Vein endothelial cell (primary cell): ENCODE results near the gene HSPA1L. TPM values are rescaled to one million over a fixed set of nuclear protein-coding genes. Genes with fewer than 3 reads are reported as not detected.

Experiments used
- small RNA-seq: library from RNA; depleted of rRNA; stranded (forward); fragments of <200 nt; gene quantifications from one replicate; pipeline ENCODE3, GENCODE V24; 2012
- total RNA-seq: library from RNA; depleted of rRNA; stranded (reverse); fragments of >200 nt; gene quantifications from 2 replicates; pipeline ENCODE4 v1.2.3, GENCODE V29; 2012

Gene HSPA1L
- 0.98 and 1.1 TPM in 2 replicates for total RNA-seq

DNA sequence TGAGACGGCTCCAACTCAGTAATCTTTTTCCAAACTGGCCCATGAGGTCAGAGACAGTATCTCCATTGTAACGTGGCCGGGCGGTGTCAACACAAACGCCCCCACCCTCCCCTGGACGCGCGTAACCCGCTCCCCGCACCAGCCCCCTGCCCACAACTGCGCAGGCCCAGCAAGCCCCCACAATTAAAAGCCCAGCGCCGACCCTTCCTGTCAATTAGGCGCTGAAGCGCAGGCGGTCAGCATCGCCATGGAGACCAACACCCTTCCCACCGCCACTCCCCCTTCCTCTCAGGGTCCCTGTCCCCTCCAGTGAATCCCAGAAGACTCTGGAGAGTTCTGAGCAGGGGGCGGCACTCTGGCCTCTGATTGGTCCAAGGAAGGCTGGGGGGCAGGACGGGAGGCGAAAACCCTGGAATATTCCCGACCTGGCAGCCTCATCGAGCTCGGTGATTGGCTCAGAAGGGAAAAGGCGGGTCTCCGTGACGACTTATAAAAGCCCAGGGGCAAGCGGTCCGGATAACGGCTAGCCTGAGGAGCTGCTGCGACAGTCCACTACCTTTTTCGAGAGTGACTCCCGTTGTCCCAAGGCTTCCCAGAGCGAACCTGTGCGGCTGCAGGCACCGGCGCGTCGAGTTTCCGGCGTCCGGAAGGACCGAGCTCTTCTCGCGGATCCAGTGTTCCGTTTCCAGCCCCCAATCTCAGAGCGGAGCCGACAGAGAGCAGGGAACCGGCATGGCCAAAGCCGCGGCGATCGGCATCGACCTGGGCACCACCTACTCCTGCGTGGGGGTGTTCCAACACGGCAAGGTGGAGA is at the start of gene HSPA1L, which contains the start of gene HSPA1A:
Gene HSPA1L, minus strand, starts transcription at position 259 of the 814 bp plus-strand sequence. CDS start 3,311 bp downstream, outside the sequence.
Gene HSPA1A, plus strand, starts transcription at position 519 of the 814 bp plus-strand sequence. Its CDS starts 214 bp downstream, at position 733.

DNA sequence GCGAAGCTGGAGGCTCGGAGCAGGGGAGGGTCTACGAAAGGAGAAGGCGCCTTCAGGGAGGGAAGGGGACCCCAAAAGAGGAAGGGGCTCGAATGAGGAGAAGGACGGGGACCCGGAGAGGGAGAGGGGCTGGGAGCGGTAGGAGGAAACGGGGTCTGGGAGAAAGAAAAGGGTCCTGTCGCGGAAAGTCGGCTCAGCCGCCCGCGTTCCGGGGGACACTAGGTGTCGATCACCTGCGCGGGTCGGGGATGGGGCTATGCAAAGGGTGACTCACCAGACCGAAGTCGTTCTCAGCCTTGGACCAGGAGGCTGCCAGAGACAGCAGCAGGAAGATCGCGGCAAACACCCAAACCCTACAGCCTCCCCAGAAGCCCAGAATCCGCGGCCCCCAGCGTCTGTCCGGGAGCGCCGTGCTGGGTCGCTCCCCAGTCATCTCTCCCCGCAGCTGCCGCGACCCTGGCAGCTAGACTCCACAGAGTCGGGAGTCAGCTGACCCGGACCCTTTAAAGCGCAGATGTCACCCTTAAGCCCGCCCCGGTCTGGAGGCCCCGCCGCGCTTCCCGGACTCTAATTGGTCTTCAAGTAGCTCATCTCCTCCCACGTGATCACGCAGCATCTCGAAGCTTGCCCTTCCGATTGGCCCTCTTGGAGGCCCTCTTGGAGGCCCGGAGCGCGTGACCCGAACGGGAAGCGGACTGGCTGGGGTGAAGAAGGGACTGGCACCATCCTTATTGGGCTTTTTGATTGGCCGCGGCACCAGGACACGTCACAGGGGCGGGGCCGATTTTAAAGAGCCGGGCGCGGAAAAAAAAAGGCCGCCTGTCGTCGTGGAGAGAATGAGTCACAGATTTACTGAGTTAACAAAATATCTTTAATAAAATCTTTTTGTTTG is 47.5 kb upstream of the HSPA1L start, which contains the start of gene NEU1:
Gene NEU1, minus strand, starts transcription at position 478 of the 892 bp plus-strand sequence. Its CDS starts 45 bp downstream, at position 433.

DNA sequence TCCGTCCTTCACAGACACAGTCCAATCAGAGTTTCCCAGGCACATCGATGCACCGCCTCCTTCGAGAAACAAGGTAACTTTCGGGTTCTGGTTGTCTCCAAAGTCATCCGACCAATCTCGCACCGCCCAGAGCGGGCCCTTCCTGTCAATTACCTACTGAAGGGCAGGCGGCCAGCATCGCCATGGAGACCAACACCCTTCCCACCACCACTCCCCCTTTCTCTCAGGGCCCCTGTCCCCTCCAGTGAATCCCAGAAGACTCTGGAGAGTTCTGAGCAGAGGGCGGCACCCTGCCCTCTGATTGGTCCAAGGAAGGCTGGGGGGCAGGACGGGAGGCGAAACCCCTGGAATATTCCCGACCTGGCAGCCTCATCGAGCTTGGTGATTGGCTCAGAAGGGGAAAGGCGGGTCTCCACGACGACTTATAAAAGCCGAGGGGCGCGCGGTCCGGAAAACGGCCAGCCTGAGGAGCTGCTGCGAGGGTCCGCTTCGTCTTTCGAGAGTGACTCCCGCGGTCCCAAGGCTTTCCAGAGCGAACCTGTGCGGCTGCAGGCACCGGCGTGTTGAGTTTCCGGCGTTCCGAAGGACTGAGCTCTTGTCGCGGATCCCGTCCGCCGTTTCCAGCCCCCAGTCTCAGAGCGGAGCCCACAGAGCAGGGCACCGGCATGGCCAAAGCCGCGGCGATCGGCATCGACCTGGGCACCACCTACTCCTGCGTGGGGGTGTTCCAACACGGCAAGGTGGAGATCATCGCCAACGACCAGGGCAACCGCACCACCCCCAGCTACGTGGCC is 12.4 kb upstream of the HSPA1L start, which contains the start of gene HSPA1B:
Gene HSPA1B, plus strand, starts transcription at position 453 of the 794 bp plus-strand sequence. Its CDS starts 213 bp downstream, at position 666.

DNA sequence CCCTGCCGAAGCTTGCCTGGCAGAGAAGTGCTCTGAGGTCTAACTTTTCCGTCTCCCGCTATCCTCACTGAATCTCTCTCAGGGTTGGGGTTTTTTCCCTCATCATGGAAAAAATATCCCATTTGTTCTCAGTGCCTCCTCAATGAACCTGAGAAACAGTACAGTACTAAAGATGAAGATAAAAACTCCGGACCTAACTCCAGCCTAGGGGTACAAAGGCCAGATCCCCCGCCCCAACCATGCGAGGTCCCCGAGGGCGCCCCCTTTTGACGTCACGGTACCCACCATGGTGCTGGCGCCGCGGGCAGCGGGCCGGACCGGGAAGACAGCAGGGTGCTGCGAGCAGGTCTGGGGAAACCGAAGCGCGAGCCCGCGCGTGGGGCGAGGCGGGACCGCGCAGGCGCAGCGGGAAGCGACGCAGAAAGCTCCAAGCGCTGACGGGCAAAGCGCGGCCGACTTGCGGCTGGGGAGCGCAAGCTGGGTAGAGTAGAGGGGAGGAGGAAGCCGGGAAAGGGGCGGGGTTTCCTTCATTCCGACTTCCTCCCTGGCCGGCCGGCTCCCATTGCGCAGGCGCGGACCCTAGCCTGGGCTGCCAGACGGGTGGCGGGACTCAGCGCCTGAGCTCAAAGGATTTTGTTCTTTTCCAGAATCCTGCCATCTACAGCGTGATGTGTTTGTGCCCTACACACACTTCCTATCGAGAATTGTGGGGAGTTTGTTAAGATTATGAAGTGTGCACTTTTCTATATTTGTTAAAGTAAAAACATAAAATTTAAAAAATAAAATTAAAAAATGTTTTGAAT is 8.4 kb downstream of the HSPA1L start, which contains the start of gene LSM2:
Gene LSM2, minus strand, starts transcription at position 497 of the 803 bp plus-strand sequence. Its CDS starts 209 bp downstream, at position 288.

DNA sequence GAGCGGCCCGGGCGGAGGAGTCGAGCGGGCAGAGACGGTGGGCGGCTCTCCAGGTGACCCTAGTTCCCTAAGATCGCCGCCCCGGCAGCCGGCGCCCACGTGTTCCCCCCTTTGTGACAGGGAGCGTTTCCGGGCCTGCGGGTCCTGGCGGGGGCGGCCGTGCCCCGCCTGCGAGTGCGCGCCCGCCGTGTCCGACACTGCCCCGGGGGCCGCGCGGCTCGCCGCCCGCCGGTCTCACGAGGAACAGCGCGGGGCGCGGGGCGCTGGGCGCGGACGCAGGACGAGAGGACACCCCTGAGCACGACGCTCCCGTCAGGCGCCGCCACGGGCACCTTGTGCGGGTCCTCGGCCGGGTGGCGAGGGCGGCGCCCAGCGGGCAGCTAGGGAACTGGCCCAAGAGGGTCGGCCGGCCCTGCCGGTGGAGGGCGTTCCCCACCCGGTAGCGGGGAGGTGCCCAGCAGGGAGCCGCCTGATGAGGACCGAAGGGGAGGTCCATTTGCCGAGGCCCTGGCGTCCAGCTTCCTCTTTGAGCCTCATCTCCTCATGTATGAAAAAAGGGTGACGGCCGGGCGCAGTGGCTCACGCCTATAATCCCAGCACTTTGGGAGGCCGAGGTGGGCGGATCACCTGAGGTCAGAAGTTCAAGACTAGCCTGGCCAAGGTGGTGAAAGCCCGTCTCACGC is 19.3 kb downstream of the HSPA1L start, which contains the start of gene VARS1:
Gene VARS1, minus strand, starts transcription at position 137 of the 683 bp plus-strand sequence. CDS start 535 bp downstream, outside the sequence.

DNA sequence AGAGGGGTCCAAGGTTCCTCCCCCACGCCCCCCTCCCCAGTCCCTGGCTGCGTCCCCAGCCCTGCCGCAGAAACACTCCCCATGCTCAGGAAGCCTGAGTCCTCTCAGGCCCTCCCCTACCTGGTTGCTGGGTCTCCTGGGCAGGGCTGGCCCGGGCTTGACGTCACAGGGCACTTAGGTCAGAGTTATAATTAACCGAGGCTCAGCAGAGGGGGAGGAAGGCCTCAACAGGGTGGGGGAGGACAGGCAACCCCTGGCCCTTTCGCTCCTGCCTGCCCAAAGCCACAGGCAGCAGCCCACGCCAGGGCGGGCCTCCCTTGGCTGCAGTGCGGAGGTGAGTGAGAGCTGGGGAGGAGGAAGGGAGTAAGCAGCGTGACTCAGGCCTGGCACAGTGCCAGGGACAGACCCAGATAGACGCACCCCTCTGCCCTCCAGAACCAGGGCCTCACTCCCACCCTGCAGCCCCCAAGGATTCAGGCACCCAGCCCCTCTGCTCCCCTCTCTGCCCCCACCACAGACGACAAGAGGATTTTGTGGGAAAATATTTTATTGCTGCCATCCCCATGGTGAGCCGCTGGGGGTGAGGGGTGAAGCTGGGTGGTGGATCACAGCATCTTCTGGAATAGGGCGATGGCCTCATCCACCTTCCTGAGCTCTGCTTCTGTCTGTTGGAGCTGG is 38.0 kb downstream of the HSPA1L start, which contains the start of gene VWA7:
Gene VWA7, minus strand, starts transcription at position 340 of the 678 bp plus-strand sequence. CDS start 549 bp downstream, outside the sequence.

DNA sequence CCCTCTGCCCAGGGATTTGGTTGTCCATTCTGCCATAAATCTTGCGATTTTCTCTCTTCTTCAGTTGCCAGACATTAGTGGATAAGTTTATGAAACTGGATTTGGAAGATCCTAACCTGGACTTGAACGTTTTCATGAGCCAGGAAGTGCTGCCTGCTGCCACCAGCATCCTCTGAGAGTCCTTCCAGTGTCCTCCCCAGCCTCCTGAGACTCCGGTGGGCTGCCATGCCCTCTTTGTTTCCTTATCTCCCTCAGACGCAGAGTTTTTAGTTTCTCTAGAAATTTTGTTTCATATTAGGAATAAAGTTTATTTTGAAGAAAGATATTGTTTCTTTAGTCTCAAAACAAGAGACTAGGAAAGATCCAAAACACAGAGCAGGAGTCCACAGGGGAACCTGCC is 52.7 kb downstream of the HSPA1L start, which contains the start of gene SAPCD1:
Gene SAPCD1, plus strand, starts transcription at position 301 of the 400 bp plus-strand sequence. CDS start 399 bp downstream, outside the sequence.

Small RNA genes within 50 kb of the gene (small RNA-seq; reads per million reads assigned to genes)
- gene MSH5-SAPCD1 (not detected), gene RF00019 (not detected), gene SAPCD1 (not detected), gene SNORD48 (16.0 reads per million, percentile 97 among the genes with 10 or more reads in this experiment), gene SNORD52 (not detected)

Other genes with a start within 250 kb of the HSPA1L start
- not detected in 2 replicates for gene LTA, start 243.0 kb downstream of the HSPA1L start, total RNA-seq
- not detected in 2 replicates for gene TNF, start 239.7 kb downstream of the HSPA1L start, total RNA-seq
- 3.9 and 4.7 TPM in 2 replicates for gene LTB, start 232.9 kb downstream of the HSPA1L start, total RNA-seq
- 0.48 TPM in 1 of 2 replicates, not detected in the other for gene LST1, start 229.0 kb downstream of the HSPA1L start, total RNA-seq
- not detected in 2 replicates for gene NCR3, start 222.3 kb downstream of the HSPA1L start, total RNA-seq
- gene AIF1, start 200.0 kb downstream of the HSPA1L start, total RNA-seq, result not detected in 2 replicates
- 91.2 and 102 TPM in 2 replicates for gene PRRC2A, start 194.6 kb downstream of the HSPA1L start, total RNA-seq
- 239 and 265 TPM in 2 replicates for gene BAG6, start 162.6 kb downstream of the HSPA1L start, total RNA-seq
- gene APOM, start 159.4 kb downstream of the HSPA1L start, total RNA-seq, result 0.29 and 0.65 TPM in 2 replicates
- gene C6orf47, start 154.5 kb downstream of the HSPA1L start, total RNA-seq, result 20.6 and 21.4 TPM in 2 replicates
- 15.1 and 17.3 TPM in 2 replicates for gene GPANK1, start 150.3 kb downstream of the HSPA1L start, total RNA-seq
- gene CSNK2B, start 149.2 kb downstream of the HSPA1L start, total RNA-seq, result 205 and 210 TPM in 2 replicates
- 4.2 and 6.1 TPM in 2 replicates for gene LY6G5B, start 145.3 kb downstream of the HSPA1L start, total RNA-seq
- gene LY6G5C, start 134.2 kb downstream of the HSPA1L start, total RNA-seq, result 1.3 and 2.4 TPM in 2 replicates
- 37.9 and 40.5 TPM in 2 replicates for gene ABHD16A, start 112.0 kb downstream of the HSPA1L start, total RNA-seq
- gene LY6G6F, start 108.4 kb downstream of the HSPA1L start, total RNA-seq, result not detected in 2 replicates
- gene LY6G6D, start 99.9 kb downstream of the HSPA1L start, total RNA-seq, result not detected in 2 replicates
- gene LY6G6C, start 93.5 kb downstream of the HSPA1L start, total RNA-seq, result not detected in 2 replicates
- gene MPIG6B, start 91.9 kb downstream of the HSPA1L start, total RNA-seq, result not detected in 2 replicates
- 87.2 and 113 TPM in 2 replicates for gene DDAH2, start 86.0 kb downstream of the HSPA1L start, total RNA-seq
- 800 and 906 TPM in 2 replicates for gene CLIC1, start 78.8 kb downstream of the HSPA1L start, total RNA-seq
- gene MSH5, start 75.3 kb downstream of the HSPA1L start, total RNA-seq, result 12.7 and 18.8 TPM in 2 replicates
- gene SAPCD1, start 52.6 kb downstream of the HSPA1L start, total RNA-seq, result 2.1 TPM in 1 of 2 replicates, not detected in the other
- gene VWA7, start 38.0 kb downstream of the HSPA1L start, total RNA-seq, result 0.10 and 0.65 TPM in 2 replicates
- gene VARS1, start 19.5 kb downstream of the HSPA1L start, total RNA-seq, result 78.5 and 88.8 TPM in 2 replicates
- gene LSM2, start 8.3 kb downstream of the HSPA1L start, total RNA-seq, result 42.8 and 45.1 TPM in 2 replicates
- gene HSPA1A, start 260 bp upstream of the HSPA1L start, total RNA-seq, result 53.3 and 53.9 TPM in 2 replicates
- 37.2 and 55.5 TPM in 2 replicates for gene HSPA1B, start 12.5 kb upstream of the HSPA1L start, total RNA-seq
- 53.2 and 55.9 TPM in 2 replicates for gene NEU1, start 47.5 kb upstream of the HSPA1L start, total RNA-seq
- under 0.01 and 0.29 TPM in 2 replicates for gene SLC44A4, start 63.7 kb upstream of the HSPA1L start, total RNA-seq
- 37.7 and 51.6 TPM in 2 replicates for gene EHMT2, start 82.4 kb upstream of the HSPA1L start, total RNA-seq
- 1.5 and 2.6 TPM in 2 replicates for gene ZBTB12, start 86.8 kb upstream of the HSPA1L start, total RNA-seq
- gene C2, start 112.4 kb upstream of the HSPA1L start, total RNA-seq, result 0.65 TPM in 1 of 2 replicates, not detected in the other
- gene CFB, start 130.8 kb upstream of the HSPA1L start, total RNA-seq, result 0.98 and 1.2 TPM in 2 replicates
- gene NELFE, start 143.7 kb upstream of the HSPA1L start, total RNA-seq, result 94.7 and 131 TPM in 2 replicates
- 49.4 and 58.1 TPM in 2 replicates for gene SKIC2, start 143.9 kb upstream of the HSPA1L start, total RNA-seq
- gene DXO, start 156.9 kb upstream of the HSPA1L start, total RNA-seq, result 13.1 and 15.2 TPM in 2 replicates
- 0.96 and 3.3 TPM in 2 replicates for gene C4A, start 166.8 kb upstream of the HSPA1L start, total RNA-seq
- 0.33 and 0.76 TPM in 2 replicates for gene C4B, start 199.5 kb upstream of the HSPA1L start, total RNA-seq
- under 0.01 TPM in 1 of 2 replicates, not detected in the other for gene CYP21A2, start 223.1 kb upstream of the HSPA1L start, total RNA-seq